Measurements from ENCODE around the gene ZAR1L.

Gene ZAR1L

DNA sequence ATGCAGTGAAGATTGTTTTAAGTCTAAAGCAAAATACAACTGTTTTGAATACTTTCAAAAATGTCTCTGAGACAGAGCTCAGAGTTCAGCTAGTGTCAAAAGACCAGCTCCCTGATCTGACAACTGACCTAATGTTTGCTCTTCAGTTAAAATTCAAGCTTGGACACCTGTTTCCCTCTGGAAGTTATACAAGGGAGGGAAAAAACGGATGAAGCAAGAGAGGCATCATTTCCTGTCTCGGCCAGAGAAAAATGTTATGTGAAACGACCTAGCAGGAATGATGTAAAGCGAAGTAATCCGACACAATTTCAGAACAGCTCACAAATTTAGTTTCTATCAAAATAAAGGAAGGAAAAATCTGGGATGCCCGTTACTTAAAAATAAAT lies 59.4 kb downstream of the ZAR1L start:
- peak overlapping the region in 1 of 2 donors; percentile 22 for H3K9ac ChIP-seq (ENCODE audit: low read length in 2 of 2)
- no peaks in the 10 kb centered on the region for H3K9me3 ChIP-seq (ENCODE audit: control insufficient read depth in 2 of 2, low read length in 2 of 2)
- no peaks in the 10 kb centered on the region for H3K27me3 ChIP-seq (ENCODE audit: control insufficient read depth in 1 of 2, insufficient read depth in 2 of 2, low read length in 2 of 2)
- peaks cover 1% of the 10 kb centered on the region for H3K4me1 ChIP-seq (ENCODE audit: control insufficient read depth, insufficient read depth, low read length)
- peak overlapping the region in 1 of 2 donors; percentile 71 for H3K4me3 ChIP-seq (ENCODE audit: low read length in 2 of 2)
- H3K27ac ChIP-seq (ENCODE audit: low read length) = peak overlapping the region; percentile 60
- no peaks in the 10 kb centered on the region for H3K36me3 ChIP-seq (ENCODE audit: control insufficient read depth in 2 of 2, insufficient read depth in 2 of 2, low read length in 2 of 2)

DNA sequence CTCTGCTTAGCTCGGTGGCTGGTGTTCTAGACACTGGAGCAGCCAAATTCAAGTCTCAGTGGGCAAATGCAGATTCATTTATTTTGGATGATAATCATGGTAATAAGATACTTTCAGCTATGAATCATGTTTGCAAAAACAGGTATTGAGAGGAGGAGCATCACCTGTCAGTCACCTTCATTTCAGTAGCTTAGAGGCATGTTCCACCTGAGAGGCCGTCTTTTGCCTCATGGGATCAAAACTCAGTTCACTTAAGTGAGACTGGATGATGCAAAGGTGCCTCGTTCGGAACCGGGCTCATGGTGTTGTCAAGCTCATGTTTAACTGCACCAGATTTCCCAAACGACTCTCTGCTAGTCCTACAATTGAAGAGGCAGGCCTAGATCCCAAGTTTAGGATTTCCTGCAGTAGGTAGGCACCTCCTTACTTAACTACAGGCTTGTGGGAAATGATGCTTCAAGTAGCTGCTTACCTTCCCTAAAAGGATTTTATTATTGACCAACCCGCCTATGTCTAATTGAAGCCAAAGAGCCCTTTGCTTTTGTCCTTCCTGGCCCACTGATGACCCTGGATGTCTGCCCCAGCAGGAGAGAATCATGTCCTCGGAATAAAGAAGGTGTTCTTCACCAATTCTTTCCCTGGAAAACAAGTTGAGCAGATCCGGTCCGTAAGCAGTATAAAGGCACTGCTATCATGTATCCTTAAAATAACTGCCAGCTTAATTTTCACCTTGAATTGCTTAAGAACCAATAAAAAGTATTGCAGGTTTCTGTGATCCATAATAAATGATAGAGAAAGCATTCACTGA lies 60.0 kb downstream of the ZAR1L start:
- Histone ChIP-seq H3K27ac (ENCODE audit: low read length) (peak overlapping the region; percentile 60), H3K27me3 (ENCODE audit: control insufficient read depth in 1 of 2, insufficient read depth in 2 of 2, low read length in 2 of 2) (no peaks in the 10 kb centered on the region), H3K9me3 (ENCODE audit: control insufficient read depth in 2 of 2, low read length in 2 of 2) (no peaks in the 10 kb centered on the region), H3K4me3 (ENCODE audit: low read length in 2 of 2) (peak overlapping the region; percentile 54 to 71), H3K9ac (ENCODE audit: low read length in 2 of 2) (peak overlapping the region in 1 of 2 donors; percentile 68), H3K36me3 (ENCODE audit: control insufficient read depth in 2 of 2, insufficient read depth in 2 of 2, low read length in 2 of 2) (peaks cover 0 to 2% of the 10 kb centered on the region in 2 donors), H3K4me1 (ENCODE audit: control insufficient read depth, insufficient read depth, low read length) (no peaks in the 10 kb centered on the region)

DNA sequence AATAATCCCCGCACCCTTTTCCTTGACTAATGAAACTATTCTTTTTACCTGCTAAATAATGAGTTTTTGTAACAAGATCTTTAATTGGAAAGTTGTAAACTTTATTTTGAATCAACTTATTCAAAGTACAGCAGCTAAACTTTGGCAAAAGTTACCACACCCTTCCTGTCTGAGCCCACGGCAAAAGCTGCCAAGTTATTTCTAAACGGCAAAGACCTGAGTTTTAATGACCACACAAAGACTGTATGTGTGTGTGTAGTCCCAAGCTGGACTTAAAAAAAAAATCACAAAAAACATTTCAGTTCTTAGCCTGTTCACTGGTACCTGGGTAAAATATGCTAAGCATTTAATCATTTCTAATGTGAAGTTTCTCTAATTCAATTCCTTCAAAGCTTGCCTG lies 60.7 kb downstream of the ZAR1L start:
- Histone ChIP-seq H3K36me3 (ENCODE audit: control insufficient read depth in 2 of 2, insufficient read depth in 2 of 2, low read length in 2 of 2) (peaks cover 0 to 6% of the 10 kb centered on the region in 2 donors), H3K9me3 (ENCODE audit: control insufficient read depth in 2 of 2, low read length in 2 of 2) (no peaks in the 10 kb centered on the region), H3K27ac (ENCODE audit: low read length) (peak overlapping the region; percentile 60), H3K4me1 (ENCODE audit: control insufficient read depth, insufficient read depth, low read length) (no peaks in the 10 kb centered on the region), H3K4me3 (ENCODE audit: low read length in 2 of 2) (peak overlapping the region; percentile 54 to 71), H3K27me3 (ENCODE audit: control insufficient read depth in 1 of 2, insufficient read depth in 2 of 2, low read length in 2 of 2) (no peaks in the 10 kb centered on the region), H3K9ac (ENCODE audit: low read length in 2 of 2) (peak overlapping the region; percentile 49 to 68)

DNA sequence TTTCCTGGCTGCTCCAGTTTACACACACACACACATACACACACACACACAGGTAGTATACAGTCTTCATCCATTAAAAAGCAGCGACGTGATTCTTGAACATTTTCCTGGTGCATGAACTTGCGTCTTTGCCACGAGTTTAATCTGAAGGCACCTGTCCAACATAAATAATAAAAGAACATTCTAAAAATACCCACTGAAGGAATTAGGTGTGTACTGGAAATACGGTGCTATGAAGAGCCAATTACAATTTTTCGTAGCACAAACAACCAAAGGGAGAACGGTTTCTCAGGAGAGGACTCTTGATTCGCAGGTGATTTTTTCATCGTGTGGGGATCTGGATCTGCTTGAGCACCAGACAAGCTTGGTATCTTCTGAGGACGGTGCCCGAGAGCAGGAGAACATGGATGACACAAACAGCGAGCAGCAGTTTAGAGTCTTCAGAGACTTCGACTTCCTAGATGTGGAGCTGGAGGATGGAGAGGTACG lies 61.2 kb downstream of the ZAR1L start:
- H3K27ac ChIP-seq (ENCODE audit: low read length) = peak overlapping the region; percentile 60
- H3K4me3 ChIP-seq (ENCODE audit: low read length in 2 of 2) = peak overlapping the region; percentile 54 to 71
- H3K36me3 ChIP-seq (ENCODE audit: control insufficient read depth in 2 of 2, insufficient read depth in 2 of 2, low read length in 2 of 2) = peaks cover 0 to 6% of the 10 kb centered on the region in 2 donors
- H3K27me3 ChIP-seq (ENCODE audit: control insufficient read depth in 1 of 2, insufficient read depth in 2 of 2, low read length in 2 of 2) = no peaks in the 10 kb centered on the region
- H3K9me3 ChIP-seq (ENCODE audit: control insufficient read depth in 2 of 2, low read length in 2 of 2) = no peaks in the 10 kb centered on the region
- H3K4me1 ChIP-seq (ENCODE audit: control insufficient read depth, insufficient read depth, low read length) = no peaks in the 10 kb centered on the region
- peak overlapping the region; percentile 37 to 49 for H3K9ac ChIP-seq (ENCODE audit: low read length in 2 of 2)

Data from stomach smooth muscle (tissue), 2 donors.